Testis (tissue), 3 donors: ENCODE data around the gene RPS6KA5. TPM values are rescaled to one million over a fixed set of nuclear protein-coding genes. Genes with fewer than 3 reads are reported as not detected.

ENCODE experiments used
- DNase-seq: peaks from one replicate; pipeline ENCODE4 v3.0.0-alpha.2; 2019
- H3K27ac ChIP-seq, 2 donors: fragments of 200-600 bp; sonication (generic); one replicate each; pipeline ENCODE4 v1.5.1; 2019
- H3K27me3 ChIP-seq: fragments of 200-600 bp; sonication (generic); one replicate; pipeline ENCODE4 v1.5.1; 2019
- H3K36me3 ChIP-seq: fragments of 200-600 bp; sonication (generic); one replicate; pipeline ENCODE4 v1.5.1; 2017; ENCODE audit warnings: low read depth; ENCODE audit errors: missing control alignments
- H3K4me1 ChIP-seq: fragments of 200-600 bp; sonication (generic); one replicate; pipeline ENCODE4 v1.5.1; 2019
- H3K4me3 ChIP-seq, 2 donors: fragments of 200-600 bp; sonication (generic); one replicate each; pipeline ENCODE4 v1.5.1; 2017 to 2019
- H3K9me3 ChIP-seq: fragments of 200-600 bp; sonication (generic); one replicate; pipeline ENCODE4 v1.5.1; 2017
- POLR2A ChIP-seq: fragments of 450-650 bp; IDR thresholded peaks from one replicate; pipeline ENCODE4 v1.6.1; 2017; ENCODE audit warnings: antibody characterized with exemption, mild to moderate bottlenecking, moderate library complexity
- WGBS, 2 donors: methylation state at CpG; one replicate each; pipeline ENCODE4 v1.1.5; 2018; 5-methylcytosine and 5-hydroxymethylcytosine counted together
- intact Hi-C: fragments of 100-400 bp; cut with DNase I; formaldehyde crosslinking; loops from one replicate; pipeline ENCODE4 v1.15.1; 2023; ENCODE audit warnings: low total_unique reads
- polyA plus RNA-seq: library from polyadenylated mRNA; stranded (reverse); fragments of 350-450 nt; fragmentation: Illumina TruSeq; extraction: RNeasy Lipid Tissue Mini Kit (QIAGEN cat#74804); gene quantifications from one replicate; pipeline ENCODE4 v1.2.3, GENCODE V29; 2014; ENCODE audit warnings: low read depth, low replicate concordance; ENCODE audit not compliant: insufficient read depth
- small RNA-seq, 2 donors: library from RNA; depleted of rRNA; stranded (forward); fragments of <200 nt; gene quantifications; one replicate each; pipeline ENCODE3, GENCODE V24; 2016
- total RNA-seq, 2 donors: library from RNA; depleted of rRNA; stranded (reverse); fragments of >200 nt; gene quantifications; one replicate each; pipeline ENCODE4 v1.2.3, GENCODE V29; 2016
- TF ChIP-seq, protein P1 (sequence below), 3 experiments: fragments of 450-650 bp in 2 of 3; fragments of 200-600 bp in 1 of 3; sonication (generic) in 1 of 3; IDR thresholded peaks; one replicate each; pipeline ENCODE4 v1.5.1; 2016 to 2019; ENCODE audit warnings: antibody characterized with exemption in 3 of 3, mild to moderate bottlenecking in 2 of 3, moderate library complexity in 1 of 3

RPS6KA5 gene
- total and polyA plus RNA-seq, 3 donors from 2014 or later, result 6.4 to 11.0 (median 9.4) TPM

DNA sequence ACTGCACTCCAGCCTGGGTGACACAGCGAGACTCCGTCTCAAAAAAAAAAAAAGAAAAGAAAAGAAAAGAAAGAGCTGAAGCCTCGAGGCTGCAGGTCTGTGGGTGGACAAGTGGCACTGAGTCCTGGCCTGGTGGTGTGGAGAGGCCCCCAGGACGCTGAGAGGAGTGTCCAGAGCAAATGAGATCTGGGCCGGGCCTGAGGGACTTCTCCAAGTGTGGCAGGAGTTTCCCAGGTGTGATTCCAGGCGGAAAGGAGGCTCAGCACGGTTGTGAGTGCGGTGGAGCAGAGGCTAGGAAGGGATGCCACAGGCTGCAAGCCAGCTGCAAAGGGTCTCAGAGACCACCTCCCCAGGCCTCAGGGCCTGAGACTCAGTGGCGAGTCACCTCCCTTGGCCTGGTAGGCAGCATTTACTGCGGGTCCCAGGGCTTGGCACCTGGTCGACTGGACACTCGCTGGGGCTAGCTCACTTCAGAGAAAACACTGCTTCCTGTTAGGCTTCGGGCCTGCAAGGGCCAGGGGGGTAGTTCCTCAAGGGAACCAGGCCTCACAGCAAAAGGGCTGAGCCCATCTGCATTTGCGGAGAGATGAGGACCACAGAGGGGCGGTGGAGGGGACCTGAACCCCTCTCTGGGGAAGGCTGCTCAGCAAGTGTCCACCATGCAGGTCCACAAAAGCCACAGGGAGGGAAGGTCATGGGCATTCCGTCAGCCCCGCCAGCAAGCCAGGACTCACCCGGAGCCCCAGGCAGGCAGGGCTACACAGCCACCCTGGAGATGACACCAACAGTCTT, 256.0 kb downstream of the RPS6KA5 start:
- no peak for TF ChIP-seq POLR2A
- TF ChIP-seq, protein P1, sequence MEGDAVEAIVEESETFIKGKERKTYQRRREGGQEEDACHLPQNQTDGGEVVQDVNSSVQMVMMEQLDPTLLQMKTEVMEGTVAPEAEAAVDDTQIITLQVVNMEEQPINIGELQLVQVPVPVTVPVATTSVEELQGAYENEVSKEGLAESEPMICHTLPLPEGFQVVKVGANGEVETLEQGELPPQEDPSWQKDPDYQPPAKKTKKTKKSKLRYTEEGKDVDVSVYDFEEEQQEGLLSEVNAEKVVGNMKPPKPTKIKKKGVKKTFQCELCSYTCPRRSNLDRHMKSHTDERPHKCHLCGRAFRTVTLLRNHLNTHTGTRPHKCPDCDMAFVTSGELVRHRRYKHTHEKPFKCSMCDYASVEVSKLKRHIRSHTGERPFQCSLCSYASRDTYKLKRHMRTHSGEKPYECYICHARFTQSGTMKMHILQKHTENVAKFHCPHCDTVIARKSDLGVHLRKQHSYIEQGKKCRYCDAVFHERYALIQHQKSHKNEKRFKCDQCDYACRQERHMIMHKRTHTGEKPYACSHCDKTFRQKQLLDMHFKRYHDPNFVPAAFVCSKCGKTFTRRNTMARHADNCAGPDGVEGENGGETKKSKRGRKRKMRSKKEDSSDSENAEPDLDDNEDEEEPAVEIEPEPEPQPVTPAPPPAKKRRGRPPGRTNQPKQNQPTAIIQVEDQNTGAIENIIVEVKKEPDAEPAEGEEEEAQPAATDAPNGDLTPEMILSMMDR (IDR thresholded peaks at IDR 0.05), result no peak
- intact Hi-C loops, result no loop called here
- Histone ChIP-seq H3K27ac (no peak overlapping the region), H3K4me1 (peaks cover 8% of the 10 kb centered on the region), H3K36me3 (no peaks in the 10 kb centered on the region), H3K4me3 (no peak overlapping the region), H3K27me3 (no peaks in the 10 kb centered on the region), H3K9me3 (no peaks in the 10 kb centered on the region)
- no peak for DNase-seq
- 87 to 90% methylated on average over 12 to 18 of the region's 18 CpGs for WGBS, 2 donors

DNA sequence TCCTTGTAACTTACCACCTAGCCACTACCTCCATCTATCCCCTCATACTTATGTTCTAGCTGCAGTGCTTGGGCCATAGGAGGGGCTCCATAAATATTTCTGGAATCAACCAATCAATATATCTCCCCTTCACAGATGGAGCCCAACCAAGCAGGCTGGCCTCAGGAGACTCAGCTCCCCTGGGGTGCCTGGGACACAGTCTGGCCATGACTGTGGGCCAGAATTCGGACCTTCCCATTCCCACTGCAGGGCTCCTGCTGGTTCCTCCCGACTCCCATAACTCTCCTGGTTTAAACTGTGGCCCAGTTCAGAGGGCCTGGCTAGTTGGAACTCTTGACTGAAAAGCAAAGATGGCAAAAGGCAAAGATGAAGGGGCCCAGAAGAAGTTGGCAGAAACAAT, 257.2 kb downstream of the RPS6KA5 start:
- H3K27ac ChIP-seq, result no peak overlapping the region
- intact Hi-C loops, result no loop called here
- no peak for TF ChIP-seq POLR2A
- TF ChIP-seq, protein P1 (IDR thresholded peaks at IDR 0.05), result no peak
- peaks cover 8% of the 10 kb centered on the region for H3K4me1 ChIP-seq
- no peak overlapping the region for H3K4me3 ChIP-seq
- WGBS, 2 donors, result 75 to 88% methylated on average over 2 of the region's 2 CpGs
- no peaks in the 10 kb centered on the region for H3K9me3 ChIP-seq
- H3K27me3 ChIP-seq, result no peaks in the 10 kb centered on the region
- no peaks in the 10 kb centered on the region for H3K36me3 ChIP-seq
- DNase-seq, result no peak

DNA sequence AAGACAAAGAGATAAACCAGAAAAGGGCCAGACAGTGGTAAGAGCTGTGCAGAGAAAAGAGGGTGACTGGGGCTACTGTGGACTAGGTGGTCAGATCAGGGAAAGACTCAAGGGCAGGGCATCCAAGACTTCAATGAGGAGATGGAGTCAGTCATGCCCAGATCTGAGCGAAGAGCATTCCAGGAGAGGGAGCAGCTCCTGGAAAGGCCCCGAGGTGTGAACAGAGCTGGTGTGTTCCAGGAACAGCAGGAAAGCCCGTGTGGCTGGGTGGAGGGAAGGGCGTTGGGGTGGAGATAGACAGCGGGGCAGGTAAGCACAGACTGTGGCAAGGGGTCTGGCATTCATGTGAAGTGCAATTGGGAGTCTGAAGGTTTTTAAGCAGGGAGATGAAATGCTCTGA, 261.0 kb downstream of the RPS6KA5 start:
- H3K27me3 ChIP-seq, result no peaks in the 10 kb centered on the region
- H3K27ac ChIP-seq, result no peak overlapping the region
- intact Hi-C loops, result no loop called here
- no peaks in the 10 kb centered on the region for H3K4me1 ChIP-seq
- no peak overlapping the region for H3K4me3 ChIP-seq
- H3K9me3 ChIP-seq, result no peaks in the 10 kb centered on the region
- TF ChIP-seq POLR2A, result no peak
- TF ChIP-seq, protein P1 (IDR thresholded peaks at IDR 0.05), result no peak
- WGBS, 2 donors, result 83 to 92% methylated on average over 5 of the region's 5 CpGs
- H3K36me3 ChIP-seq, result no peaks in the 10 kb centered on the region
- no peak for DNase-seq

DNA sequence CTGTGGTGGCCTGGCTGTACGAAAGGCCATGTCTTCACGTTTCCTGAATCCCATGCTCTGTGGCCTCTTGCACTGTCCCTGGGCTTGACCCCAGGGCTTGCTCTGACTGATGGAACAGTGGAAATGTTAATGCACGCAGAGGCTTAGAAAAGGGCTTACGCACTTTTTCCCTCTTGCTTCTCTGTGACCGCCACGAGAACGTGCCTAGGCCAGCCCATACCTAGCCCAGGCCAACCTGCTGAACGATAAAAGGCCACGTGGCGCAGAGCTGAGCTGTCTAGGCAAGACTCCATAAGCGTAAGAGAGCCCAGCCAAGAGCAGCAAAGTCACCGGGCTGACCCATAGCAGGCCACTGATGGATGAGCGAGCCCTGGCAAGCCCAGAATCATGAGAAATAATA, 262.5 kb downstream of the RPS6KA5 start:
- H3K27ac ChIP-seq, result no peak overlapping the region
- TF ChIP-seq, protein P1 (IDR thresholded peaks at IDR 0.05), result no peak
- TF ChIP-seq POLR2A, result no peak
- no peaks in the 10 kb centered on the region for H3K9me3 ChIP-seq
- 81 to 90% methylated on average over 13 of the region's 13 CpGs for WGBS, 2 donors
- no peak for DNase-seq
- no peak overlapping the region for H3K4me3 ChIP-seq
- intact Hi-C loops, result no loop called here
- no peaks in the 10 kb centered on the region for H3K4me1 ChIP-seq
- no peaks in the 10 kb centered on the region for H3K36me3 ChIP-seq
- no peaks in the 10 kb centered on the region for H3K27me3 ChIP-seq

Small RNA genes lying within 50 kb of the gene (small RNA-seq; reads per million reads assigned to genes)
- gene RNU7-30P, result 0 reads per million in 2 donors

Other genes starting within 250 kb of the RPS6KA5 start
- 10 to 100 TPM; 12.1 to 17.0 TPM for gene TTC7B, start 244.2 kb downstream of the RPS6KA5 start, total RNA-seq
- gene TTC7B, start 244.2 kb downstream of the RPS6KA5 start, polyA plus RNA-seq, result 11.3 TPM
- gene DGLUCY, start 53.4 kb upstream of the RPS6KA5 start, total RNA-seq, result 100 to 1,000 TPM; 145 to 161 TPM
- 77.5 TPM for gene DGLUCY, start 53.4 kb upstream of the RPS6KA5 start, polyA plus RNA-seq
- 1 to 10 TPM; 1.1 to 2.4 TPM for gene GPR68, start 184.1 kb upstream of the RPS6KA5 start, total RNA-seq
- 3.8 TPM for gene GPR68, start 184.1 kb upstream of the RPS6KA5 start, polyA plus RNA-seq